B cell (primary cell): ENCODE measurements around the gene FARP1.

Experiments used
- EZH2 ChIP-seq: IDR thresholded peaks from 2 replicates; pipeline ENCODE4 v1.6.1; 2012; ENCODE audit warnings: borderline replicate concordance, low read depth, mild to moderate bottlenecking, moderate library complexity, low read length; ENCODE audit not compliant: insufficient read depth, poor library complexity, severe bottlenecking
- TF ChIP-seq, protein P1 (sequence below): fragments of 200-600 bp; IDR thresholded peaks from one replicate; pipeline ENCODE4 v1.8.0; 2022; ENCODE audit warnings: antibody characterized with exemption, mild to moderate bottlenecking

DNA sequence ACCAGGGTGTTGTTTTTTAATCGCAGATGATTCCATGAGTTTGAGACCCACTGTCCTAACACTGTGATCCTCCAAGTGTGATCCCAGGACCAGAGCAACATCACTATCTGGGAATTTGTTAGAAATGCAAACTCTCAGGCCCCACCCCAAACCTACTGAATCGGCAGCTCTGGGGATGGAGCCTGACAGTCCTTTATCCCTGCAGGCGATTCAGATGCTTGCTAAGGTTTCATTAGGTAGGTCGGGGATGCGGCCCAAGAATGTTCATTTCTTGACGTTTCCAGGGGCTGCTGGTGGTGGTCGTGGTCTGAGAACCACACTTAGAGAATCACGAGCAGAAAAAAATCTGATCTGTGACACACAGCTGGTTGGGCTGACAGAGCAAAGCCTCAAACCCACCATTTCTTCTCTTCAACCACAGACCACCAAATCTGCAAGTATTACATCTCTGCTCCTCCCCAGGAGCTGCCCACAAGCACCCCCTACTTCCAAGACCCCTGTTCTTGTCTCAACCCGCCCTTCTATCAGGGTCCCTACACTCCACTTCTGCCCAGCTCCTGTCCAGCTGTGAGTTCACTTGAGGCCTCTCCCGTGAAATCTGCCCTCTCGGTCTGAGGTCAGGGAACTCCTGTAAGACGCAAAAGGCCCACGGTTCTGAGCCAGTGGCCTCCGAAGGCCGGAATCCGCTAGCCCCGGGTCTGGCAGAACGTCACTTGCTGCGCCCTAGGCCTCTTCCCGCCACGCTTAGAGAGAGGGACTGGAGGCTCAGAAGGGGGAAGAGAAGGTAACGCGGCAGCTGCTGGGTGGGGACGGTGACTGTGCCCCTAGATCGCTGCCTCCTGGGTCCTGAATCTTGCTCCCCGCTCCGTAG, 1.1 kb upstream of the FARP1 start:
- TF ChIP-seq, protein P1, sequence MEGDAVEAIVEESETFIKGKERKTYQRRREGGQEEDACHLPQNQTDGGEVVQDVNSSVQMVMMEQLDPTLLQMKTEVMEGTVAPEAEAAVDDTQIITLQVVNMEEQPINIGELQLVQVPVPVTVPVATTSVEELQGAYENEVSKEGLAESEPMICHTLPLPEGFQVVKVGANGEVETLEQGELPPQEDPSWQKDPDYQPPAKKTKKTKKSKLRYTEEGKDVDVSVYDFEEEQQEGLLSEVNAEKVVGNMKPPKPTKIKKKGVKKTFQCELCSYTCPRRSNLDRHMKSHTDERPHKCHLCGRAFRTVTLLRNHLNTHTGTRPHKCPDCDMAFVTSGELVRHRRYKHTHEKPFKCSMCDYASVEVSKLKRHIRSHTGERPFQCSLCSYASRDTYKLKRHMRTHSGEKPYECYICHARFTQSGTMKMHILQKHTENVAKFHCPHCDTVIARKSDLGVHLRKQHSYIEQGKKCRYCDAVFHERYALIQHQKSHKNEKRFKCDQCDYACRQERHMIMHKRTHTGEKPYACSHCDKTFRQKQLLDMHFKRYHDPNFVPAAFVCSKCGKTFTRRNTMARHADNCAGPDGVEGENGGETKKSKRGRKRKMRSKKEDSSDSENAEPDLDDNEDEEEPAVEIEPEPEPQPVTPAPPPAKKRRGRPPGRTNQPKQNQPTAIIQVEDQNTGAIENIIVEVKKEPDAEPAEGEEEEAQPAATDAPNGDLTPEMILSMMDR: no peak
- TF ChIP-seq EZH2: no peak
